ENCODE results near the gene NALCN.

DNA sequence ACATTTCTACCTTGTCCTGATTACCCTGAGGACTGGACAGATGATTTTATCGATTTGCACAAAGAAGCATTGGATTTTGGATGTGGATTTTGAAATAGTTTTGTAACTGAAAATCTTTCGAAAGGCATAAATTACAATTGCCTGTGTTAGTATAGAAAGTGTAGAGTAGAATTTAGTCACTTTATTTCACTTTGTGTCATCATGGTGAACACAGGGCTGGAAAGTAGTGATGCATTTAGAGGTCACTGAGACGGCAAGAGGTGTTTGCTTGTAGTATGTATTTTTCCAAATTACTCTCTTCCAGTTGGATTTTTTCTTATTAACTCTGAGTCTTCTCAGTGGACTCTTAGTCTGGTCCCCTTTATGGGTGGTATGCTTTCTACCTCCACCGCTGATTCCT lies 326.0 kb downstream of the NALCN start:
- TF ChIP-seq POLR2AphosphoS5 (IDR thresholded peaks at IDR 0.05) = no peak
- no peak for TF ChIP-seq CTCF (IDR thresholded peaks at IDR 0.05)
- TF ChIP-seq POLR2A (IDR thresholded peaks at IDR 0.05) = no peak
- no peak for TF ChIP-seq EP300 (IDR thresholded peaks at IDR 0.05)

All from gastroesophageal sphincter (tissue), 3 donors.